GM12892 (cell line): Measurements from ENCODE around the gene TRPC4AP.

ENCODE experiments used
- DNase-seq: peaks from one replicate; pipeline ENCODE4 v3.0.0; 2011; ENCODE audit not compliant: insufficient read length
- FAIRE-seq: peaks from 2 replicates; lab custom pipeline; 2011; peaks lifted over from hg19 to GRCh38; lab: Jason Lieb, UNC
- POLR2A ChIP-seq: IDR thresholded peaks from 2 replicates; pipeline ENCODE4 v1.6.1; 2011; ENCODE audit warnings: low read depth, low read length, control low read depth
- POLR2AphosphoS5 ChIP-seq: IDR thresholded peaks from 2 replicates; pipeline ENCODE4 v1.6.1; 2011; ENCODE audit warnings: low read depth, low read length, control low read depth
- TAF1 ChIP-seq: IDR thresholded peaks from 2 replicates; pipeline ENCODE4 v1.6.1; 2011; ENCODE audit warnings: low read depth, mild to moderate bottlenecking, control low read depth, low read length, borderline replicate concordance

TRPC4AP gene

GRCh38 chr20:35002426-35003210 lies 90.0 kb downstream of the TRPC4AP start:
- FAIRE-seq (no peak), DNase-seq (peak; percentile 14)
- TF ChIP-seq POLR2A (no peak), POLR2AphosphoS5 (no peak), TAF1 (no peak)

GRCh38 chr20:35001596-35002362 lies 90.8 kb downstream of the TRPC4AP start:
- DNase-seq, result no peak
- no peak for TF ChIP-seq POLR2A
- no peak for TF ChIP-seq POLR2AphosphoS5
- no peak for FAIRE-seq

GRCh38 chr20:35000922-35001595 lies 91.5 kb downstream of the TRPC4AP start:
- FAIRE-seq (no peak), DNase-seq (no peak)
- TF ChIP-seq TAF1, result no peak
- TF ChIP-seq POLR2AphosphoS5, result no peak
- no peak for TF ChIP-seq POLR2A

GRCh38 chr20:35000311-35000921 lies 92.2 kb downstream of the TRPC4AP start:
- TF ChIP-seq POLR2AphosphoS5 (no peak), TAF1 (no peak)
- no peak for DNase-seq
- no peak for FAIRE-seq

GRCh38 chr20:34999782-35000181 lies 92.8 kb downstream of the TRPC4AP start:
- TF ChIP-seq TAF1, result no peak
- no peak for TF ChIP-seq POLR2AphosphoS5
- TF ChIP-seq POLR2A, result no peak
- no peak for FAIRE-seq
- no peak for DNase-seq

- DNase-seq, result no peak
- TF ChIP-seq POLR2A (no peak), POLR2AphosphoS5 (no peak), TAF1 (no peak)
- FAIRE-seq, result no peak
Observed at GRCh38 chr20:34999021-34999451, 93.6 kb downstream of the TRPC4AP start.

GRCh38 chr20:34998331-34998950 lies 94.2 kb downstream of the TRPC4AP start:
- FAIRE-seq (no peak), DNase-seq (no peak)
- TF ChIP-seq POLR2AphosphoS5, result no peak
- TF ChIP-seq POLR2A, result no peak
- no peak for TF ChIP-seq TAF1

- FAIRE-seq (no peak), DNase-seq (no peak)
- TF ChIP-seq POLR2AphosphoS5 (peak; percentile 31; the same call in 1 of the 2 replicates), TAF1 (no peak)
Observed at GRCh38 chr20:34997774-34998173, 94.8 kb downstream of the TRPC4AP start.

- FAIRE-seq (no peak), DNase-seq (no peak)
- TF ChIP-seq TAF1, result no peak
- no peak for TF ChIP-seq POLR2A
- no peak for TF ChIP-seq POLR2AphosphoS5
Observed at GRCh38 chr20:34997131-34997561, 95.5 kb downstream of the TRPC4AP start.

GRCh38 chr20:34996243-34997028 lies 96.2 kb downstream of the TRPC4AP start:
- no peak for TF ChIP-seq POLR2AphosphoS5
- no peak for TF ChIP-seq TAF1
- no peak for TF ChIP-seq POLR2A
- FAIRE-seq (no peak), DNase-seq (no peak)
